ENCODE results near the gene CHRND.

Gene CHRND

GRCh38 chr2:232505856-232506255, 20.1 kb upstream of the CHRND start:
- Mint-ChIP-seq H3K36me3 (no peaks in the 10 kb centered on the region), H3K9me3 (no peaks in the 10 kb centered on the region), H3K27me3 (peaks cover 51 to 63% of the 10 kb centered on the region in 2 donors), H3K4me1 (peaks cover 12 to 22% of the 10 kb centered on the region in 2 donors), H3K27ac (no peak overlapping the region), H3K4me3 (no peak overlapping the region)
- DNase-seq (no peak), ATAC-seq (replicated peaks) (no peak)

GRCh38 chr2:232506709-232507108, 19.3 kb upstream of the CHRND start:
- no peaks in the 10 kb centered on the region for H3K9me3 Mint-ChIP-seq
- no peak overlapping the region for H3K4me3 Mint-ChIP-seq
- no peak for DNase-seq
- no peaks in the 10 kb centered on the region for H3K36me3 Mint-ChIP-seq
- H3K4me1 Mint-ChIP-seq = peaks cover 12 to 22% of the 10 kb centered on the region in 2 donors
- H3K27ac Mint-ChIP-seq = no peak overlapping the region
- peaks cover 51 to 62% of the 10 kb centered on the region in 2 donors for H3K27me3 Mint-ChIP-seq
- no peak for ATAC-seq (replicated peaks)

- Mint-ChIP-seq H3K36me3 (no peaks in the 10 kb centered on the region), H3K27ac (no peak overlapping the region), H3K27me3 (peaks cover 50 to 62% of the 10 kb centered on the region in 2 donors), H3K4me3 (no peak overlapping the region), H3K9me3 (no peaks in the 10 kb centered on the region), H3K4me1 (peaks cover 8 to 11% of the 10 kb centered on the region in 2 donors)
- no peak for ATAC-seq (replicated peaks)
- no peak for DNase-seq
These were observed 17.7 kb upstream of the CHRND start for GRCh38 chr2:232508251-232508650.

GRCh38 chr2:232511336-232511890, 14.5 kb upstream of the CHRND start:
- Mint-ChIP-seq H3K9me3 (no peaks in the 10 kb centered on the region), H3K27ac (no peak overlapping the region), H3K27me3 (peaks cover 35 to 43% of the 10 kb centered on the region in 2 donors), H3K4me1 (no peaks in the 10 kb centered on the region), H3K36me3 (no peaks in the 10 kb centered on the region), H3K4me3 (no peak overlapping the region)
- ATAC-seq (replicated peaks) (no peak), DNase-seq (no peak)

GRCh38 chr2:232512602-232513001, 13.4 kb upstream of the CHRND start:
- Mint-ChIP-seq H3K4me1 (peaks cover 0 to 2% of the 10 kb centered on the region in 2 donors), H3K9me3 (no peaks in the 10 kb centered on the region), H3K36me3 (no peaks in the 10 kb centered on the region), H3K27me3 (peaks cover 34 to 35% of the 10 kb centered on the region in 2 donors), H3K27ac (no peak overlapping the region), H3K4me3 (no peak overlapping the region)
- ATAC-seq (replicated peaks) = no peak
- DNase-seq = no peak

GRCh38 chr2:232513353-232513752, 12.6 kb upstream of the CHRND start:
- H3K36me3 Mint-ChIP-seq = no peaks in the 10 kb centered on the region

GRCh38 chr2:232515639-232516038, 10.3 kb upstream of the CHRND start:
- no peak for ATAC-seq (replicated peaks)

More at GRCh38 chr2:232513353-232513752, 12.6 kb upstream of the CHRND start:
- H3K4me3 Mint-ChIP-seq = no peak overlapping the region
- peaks cover 33 to 38% of the 10 kb centered on the region in 2 donors for H3K27me3 Mint-ChIP-seq
- H3K9me3 Mint-ChIP-seq = no peaks in the 10 kb centered on the region
- DNase-seq (no peak), ATAC-seq (replicated peaks) (no peak)
- H3K27ac Mint-ChIP-seq = no peak overlapping the region
- peaks cover 0 to 2% of the 10 kb centered on the region in 2 donors for H3K4me1 Mint-ChIP-seq

GRCh38 chr2:232516551-232516950, 9.4 kb upstream of the CHRND start:
- Mint-ChIP-seq H3K36me3 (no peaks in the 10 kb centered on the region), H3K27me3 (peaks cover 49 to 51% of the 10 kb centered on the region in 2 donors), H3K4me3 (no peak overlapping the region), H3K9me3 (no peaks in the 10 kb centered on the region), H3K4me1 (peaks cover 4% of the 10 kb centered on the region in 2 donors), H3K27ac (no peak overlapping the region)
- DNase-seq (no peak), ATAC-seq (replicated peaks) (no peak)

More at GRCh38 chr2:232515639-232516038, 10.3 kb upstream of the CHRND start:
- Mint-ChIP-seq H3K4me1 (peaks cover 0 to 2% of the 10 kb centered on the region in 2 donors), H3K4me3 (no peak overlapping the region), H3K36me3 (no peaks in the 10 kb centered on the region), H3K27me3 (peaks cover 44 to 46% of the 10 kb centered on the region in 2 donors), H3K27ac (no peak overlapping the region), H3K9me3 (no peaks in the 10 kb centered on the region)
- DNase-seq = no peak

GRCh38 chr2:232518844-232519243, 7.1 kb upstream of the CHRND start:
- Mint-ChIP-seq H3K4me1 (peaks cover 9 to 17% of the 10 kb centered on the region in 2 donors), H3K36me3 (no peaks in the 10 kb centered on the region), H3K4me3 (no peak overlapping the region), H3K9me3 (no peaks in the 10 kb centered on the region), H3K27me3 (peaks cover 49 to 53% of the 10 kb centered on the region in 2 donors), H3K27ac (no peak overlapping the region)
- ATAC-seq (replicated peaks) (no peak), DNase-seq (no peak)

GRCh38 chr2:232519581-232520438, 6.2 kb upstream of the CHRND start, which contains the start of gene PRSS56:
PRSS56 (plus strand) TSS chr2:232520388; CDS start chr2:232520599, 211 bp downstream.
- Mint-ChIP-seq H3K4me3 (no peak within 1 kb of the TSS), H3K27ac (no peak within 1 kb of the TSS), H3K9me3 (no peaks in the 10 kb centered on the region), H3K36me3 (no peaks in the 10 kb centered on the region), H3K4me1 (peaks cover 13 to 25% of the 10 kb centered on the region in 2 donors), H3K27me3 (peaks cover 51 to 54% of the 10 kb centered on the region in 2 donors)
- DNase-seq = no peak
- no peak for ATAC-seq (replicated peaks)

GRCh38 chr2:232520489-232520888, 5.5 kb upstream of the CHRND start:
- Mint-ChIP-seq H3K9me3 (no peaks in the 10 kb centered on the region), H3K27me3 (peaks cover 52 to 57% of the 10 kb centered on the region in 2 donors), H3K27ac (no peak overlapping the region), H3K4me1 (peaks cover 13 to 25% of the 10 kb centered on the region in 2 donors), H3K36me3 (no peaks in the 10 kb centered on the region), H3K4me3 (no peak overlapping the region)
- no peak for DNase-seq
- no peak for ATAC-seq (replicated peaks)

GRCh38 chr2:232521098-232521497, 4.9 kb upstream of the CHRND start:
- no peak for DNase-seq
- no peak for ATAC-seq (replicated peaks)
- no peaks in the 10 kb centered on the region for H3K36me3 Mint-ChIP-seq
- H3K27ac Mint-ChIP-seq = no peak overlapping the region
- H3K4me3 Mint-ChIP-seq = no peak overlapping the region
- H3K27me3 Mint-ChIP-seq = peaks cover 53 to 59% of the 10 kb centered on the region in 2 donors
- H3K4me1 Mint-ChIP-seq = peaks cover 13 to 25% of the 10 kb centered on the region in 2 donors
- H3K9me3 Mint-ChIP-seq = no peaks in the 10 kb centered on the region

GRCh38 chr2:232521959-232522622, 3.9 kb upstream of the CHRND start:
- Mint-ChIP-seq H3K4me3 (peak overlapping the region in 1 of 2 donors; percentile 56), H3K36me3 (no peaks in the 10 kb centered on the region), H3K27ac (no peak overlapping the region), H3K9me3 (no peaks in the 10 kb centered on the region), H3K27me3 (peaks cover 56 to 69% of the 10 kb centered on the region in 2 donors), H3K4me1 (peaks cover 12 to 25% of the 10 kb centered on the region in 2 donors)
- DNase-seq = peak; percentile 41
- peak; percentile 74 to 78 for ATAC-seq (replicated peaks)

- Mint-ChIP-seq H3K27ac (no peak overlapping the region), H3K27me3 (peaks cover 58 to 74% of the 10 kb centered on the region in 2 donors), H3K4me3 (peak overlapping the region; percentile 19 to 56), H3K9me3 (no peaks in the 10 kb centered on the region), H3K36me3 (no peaks in the 10 kb centered on the region), H3K4me1 (peaks cover 12 to 25% of the 10 kb centered on the region in 2 donors)
- DNase-seq = no peak
- ATAC-seq (replicated peaks) = no peak
These were observed 3.1 kb upstream of the CHRND start for GRCh38 chr2:232522623-232523401.

Measured in stimulated activated naive B cell treated with anti-CD40 and anti-IgM and Interleukin-4, amounts not matched to agents 10 μg/mL and 1 μg/mL and 100 μg/mL, for 72 hours (primary cell).